ENCODE results near the gene HYCC2. TPM values are rescaled to one million over a fixed set of nuclear protein-coding genes. Genes with fewer than 3 reads are reported as not detected.
"Not testable (repeated sequence)": the region's sequence is repeated elsewhere in the genome, so short reads cannot be mapped to it uniquely, and the experiment has no call there.

Gene HYCC2
- total RNA-seq, 1 donor from 2014 or later: 21.8 TPM

GRCh38 chr2:201057087-201057521 is 14.4 kb downstream of the HYCC2 start:
- Mint-ChIP-seq H3K4me1 (ENCODE audit: low read depth, unreplicated experiment) (peaks cover 14% of the 10 kb centered on the region), H3K27ac (ENCODE audit: unreplicated experiment) (no peak overlapping the region), H3K27me3 (ENCODE audit: low read depth, unreplicated experiment) (no peaks in the 10 kb centered on the region), H3K36me3 (ENCODE audit: low read depth, unreplicated experiment) (peaks cover 18% of the 10 kb centered on the region), H3K4me3 (ENCODE audit: unreplicated experiment) (no peak overlapping the region), H3K9me3 (ENCODE audit: unreplicated experiment) (no peaks in the 10 kb centered on the region)
- Histone ChIP-seq H3K9me3 (ENCODE audit: insufficient read depth, low read depth, low read length) (no peaks in the 10 kb centered on the region), H3K4me1 (ENCODE audit: insufficient read depth, low read length) (no peaks in the 10 kb centered on the region), H3K4me2 (ENCODE audit: low read length) (no peak overlapping the region), H3K4me3 (ENCODE audit: insufficient read depth, low read depth, low read length) (no peak overlapping the region), H3K27me3 (ENCODE audit: insufficient read depth, low read length) (no peaks in the 10 kb centered on the region), H3K9ac (ENCODE audit: low read length) (no peak overlapping the region), H3K79me2 (ENCODE audit: insufficient read depth, low read length) (peaks cover 97% of the 10 kb centered on the region), H3K27ac (ENCODE audit: low read depth, low read length) (no peak overlapping the region), H4K20me1 (ENCODE audit: insufficient read depth, low read length) (peaks cover 75% of the 10 kb centered on the region), H2AFZ (ENCODE audit: low read depth, low read length) (no peak overlapping the region), H3K36me3 (ENCODE audit: insufficient read depth, low read length) (peaks cover 2% of the 10 kb centered on the region)
- FAIRE-seq (no peak), DNase-seq (ENCODE audit: low read depth) (no peak)
- TF ChIP-seq, protein P1, sequence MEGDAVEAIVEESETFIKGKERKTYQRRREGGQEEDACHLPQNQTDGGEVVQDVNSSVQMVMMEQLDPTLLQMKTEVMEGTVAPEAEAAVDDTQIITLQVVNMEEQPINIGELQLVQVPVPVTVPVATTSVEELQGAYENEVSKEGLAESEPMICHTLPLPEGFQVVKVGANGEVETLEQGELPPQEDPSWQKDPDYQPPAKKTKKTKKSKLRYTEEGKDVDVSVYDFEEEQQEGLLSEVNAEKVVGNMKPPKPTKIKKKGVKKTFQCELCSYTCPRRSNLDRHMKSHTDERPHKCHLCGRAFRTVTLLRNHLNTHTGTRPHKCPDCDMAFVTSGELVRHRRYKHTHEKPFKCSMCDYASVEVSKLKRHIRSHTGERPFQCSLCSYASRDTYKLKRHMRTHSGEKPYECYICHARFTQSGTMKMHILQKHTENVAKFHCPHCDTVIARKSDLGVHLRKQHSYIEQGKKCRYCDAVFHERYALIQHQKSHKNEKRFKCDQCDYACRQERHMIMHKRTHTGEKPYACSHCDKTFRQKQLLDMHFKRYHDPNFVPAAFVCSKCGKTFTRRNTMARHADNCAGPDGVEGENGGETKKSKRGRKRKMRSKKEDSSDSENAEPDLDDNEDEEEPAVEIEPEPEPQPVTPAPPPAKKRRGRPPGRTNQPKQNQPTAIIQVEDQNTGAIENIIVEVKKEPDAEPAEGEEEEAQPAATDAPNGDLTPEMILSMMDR (IDR thresholded peaks at IDR 0.05; ENCODE audit: insufficient read depth, low read depth, low read length): no peak
- TF ChIP-seq EZH2 (IDR thresholded peaks at IDR 0.05; ENCODE audit: insufficient read depth, low read length): no peak

- H3K9me3 ChIP-seq (ENCODE audit: insufficient read depth, low read depth, low read length): no peaks in the 10 kb centered on the region
- Mint-ChIP-seq H3K9me3 (ENCODE audit: unreplicated experiment) (no peaks in the 10 kb centered on the region), H3K4me3 (ENCODE audit: unreplicated experiment) (no peak overlapping the region), H3K27ac (ENCODE audit: unreplicated experiment) (no peak overlapping the region), H3K36me3 (ENCODE audit: low read depth, unreplicated experiment) (peaks cover 15% of the 10 kb centered on the region), H3K27me3 (ENCODE audit: low read depth, unreplicated experiment) (no peaks in the 10 kb centered on the region), H3K4me1 (ENCODE audit: low read depth, unreplicated experiment) (no peaks in the 10 kb centered on the region)
- FAIRE-seq (no peak), DNase-seq (ENCODE audit: low read depth) (no peak)
- no peaks in the 10 kb centered on the region for H3K27me3 ChIP-seq (ENCODE audit: insufficient read depth, low read length)
- peaks cover 2% of the 10 kb centered on the region for H3K36me3 ChIP-seq (ENCODE audit: insufficient read depth, low read length)
- H3K4me1 ChIP-seq (ENCODE audit: insufficient read depth, low read length): no peaks in the 10 kb centered on the region
- H3K4me2 ChIP-seq (ENCODE audit: low read length): no peak overlapping the region
- H3K4me3 ChIP-seq (ENCODE audit: insufficient read depth, low read depth, low read length): no peak overlapping the region
- H3K9ac ChIP-seq (ENCODE audit: low read length): no peak overlapping the region
- no peak overlapping the region for H3K27ac ChIP-seq (ENCODE audit: low read depth, low read length)
- peaks cover 91% of the 10 kb centered on the region for H3K79me2 ChIP-seq (ENCODE audit: insufficient read depth, low read length)
- H4K20me1 ChIP-seq (ENCODE audit: insufficient read depth, low read length): peaks cover 42% of the 10 kb centered on the region
- no peak overlapping the region for H2AFZ ChIP-seq (ENCODE audit: low read depth, low read length)
- TF ChIP-seq, protein P1 (IDR thresholded peaks at IDR 0.05; ENCODE audit: insufficient read depth, low read depth, low read length): no peak
- no peak for TF ChIP-seq EZH2 (IDR thresholded peaks at IDR 0.05; ENCODE audit: insufficient read depth, low read length)
Measured at GRCh38 chr2:201049455-201049854, 22.0 kb downstream of the HYCC2 start.

DNA sequence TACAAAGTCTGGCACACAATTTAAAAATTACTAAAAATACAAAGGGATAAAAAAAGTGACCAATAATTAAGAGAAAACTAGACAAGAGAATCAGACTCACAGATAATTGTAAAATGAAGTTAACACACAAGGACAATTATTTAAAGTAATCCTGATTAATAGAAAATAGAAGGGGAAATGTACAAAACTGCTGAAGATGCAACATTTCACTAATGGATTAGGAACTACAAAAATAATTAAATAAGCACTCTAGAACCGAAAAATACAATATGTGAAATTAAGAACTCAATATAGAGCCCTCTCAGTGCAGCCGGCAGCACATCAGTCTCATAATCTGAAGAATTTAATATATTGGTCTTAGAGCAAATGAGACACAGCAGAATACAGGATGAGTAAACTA is 24.6 kb downstream of the HYCC2 start:
- no peak overlapping the region for H3K4me2 ChIP-seq (ENCODE audit: low read length)
- FAIRE-seq (no peak), DNase-seq (ENCODE audit: low read depth) (no peak)
- Mint-ChIP-seq H3K36me3 (ENCODE audit: low read depth, unreplicated experiment) (peaks cover 14% of the 10 kb centered on the region), H3K4me3 (ENCODE audit: unreplicated experiment) (no peak overlapping the region), H3K9me3 (ENCODE audit: unreplicated experiment) (no peaks in the 10 kb centered on the region), H3K4me1 (ENCODE audit: low read depth, unreplicated experiment) (no peaks in the 10 kb centered on the region), H3K27ac (ENCODE audit: unreplicated experiment) (no peak overlapping the region), H3K27me3 (ENCODE audit: low read depth, unreplicated experiment) (no peaks in the 10 kb centered on the region)
- TF ChIP-seq, protein P1 (IDR thresholded peaks at IDR 0.05; ENCODE audit: insufficient read depth, low read depth, low read length): no peak
- TF ChIP-seq EZH2 (IDR thresholded peaks at IDR 0.05; ENCODE audit: insufficient read depth, low read length): no peak
- no peaks in the 10 kb centered on the region for H3K27me3 ChIP-seq (ENCODE audit: insufficient read depth, low read length)
- no peak overlapping the region for H2AFZ ChIP-seq (ENCODE audit: low read depth, low read length)
- peaks cover 22% of the 10 kb centered on the region for H4K20me1 ChIP-seq (ENCODE audit: insufficient read depth, low read length)
- no peak overlapping the region for H3K4me3 ChIP-seq (ENCODE audit: insufficient read depth, low read depth, low read length)
- H3K4me1 ChIP-seq (ENCODE audit: insufficient read depth, low read length): no peaks in the 10 kb centered on the region
- H3K9ac ChIP-seq (ENCODE audit: low read length): no peak overlapping the region
- peaks cover 2% of the 10 kb centered on the region for H3K36me3 ChIP-seq (ENCODE audit: insufficient read depth, low read length)
- peaks cover 75% of the 10 kb centered on the region for H3K79me2 ChIP-seq (ENCODE audit: insufficient read depth, low read length)
- no peak overlapping the region for H3K27ac ChIP-seq (ENCODE audit: low read depth, low read length)
- H3K9me3 ChIP-seq (ENCODE audit: insufficient read depth, low read depth, low read length): no peaks in the 10 kb centered on the region

DNA sequence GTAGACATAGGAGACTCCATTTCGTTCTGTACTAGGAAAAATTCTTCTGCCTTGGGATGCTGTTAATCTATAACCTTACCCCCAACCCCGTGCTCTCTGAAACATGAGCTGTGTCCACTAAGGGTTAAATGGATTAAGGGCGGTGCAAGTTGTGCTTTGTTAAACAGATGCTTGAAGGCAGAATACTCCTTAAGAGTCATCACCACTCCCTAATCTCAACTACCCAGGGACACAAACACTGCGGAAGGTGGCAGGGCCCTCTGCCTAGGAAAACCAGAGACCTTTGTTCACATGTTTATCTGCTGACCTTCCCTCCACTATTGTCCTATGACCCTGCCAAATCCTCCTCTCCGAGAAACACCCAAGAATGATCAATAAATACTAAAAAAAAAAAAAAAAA is 28.4 kb downstream of the HYCC2 start:
- not testable (repeated sequence) for H2AFZ ChIP-seq (ENCODE audit: low read depth, low read length); FAIRE-seq; H3K27ac Mint-ChIP-seq (ENCODE audit: unreplicated experiment); H3K9me3 Mint-ChIP-seq (ENCODE audit: unreplicated experiment); H3K4me3 Mint-ChIP-seq (ENCODE audit: unreplicated experiment); H3K4me1 Mint-ChIP-seq (ENCODE audit: low read depth, unreplicated experiment); H3K27me3 ChIP-seq (ENCODE audit: insufficient read depth, low read length); H3K27me3 Mint-ChIP-seq (ENCODE audit: low read depth, unreplicated experiment); H3K36me3 ChIP-seq (ENCODE audit: insufficient read depth, low read length); DNase-seq (ENCODE audit: low read depth); H3K4me3 ChIP-seq (ENCODE audit: insufficient read depth, low read depth, low read length); H3K4me2 ChIP-seq (ENCODE audit: low read length); H3K27ac ChIP-seq (ENCODE audit: low read depth, low read length); H3K9ac ChIP-seq (ENCODE audit: low read length); H3K4me1 ChIP-seq (ENCODE audit: insufficient read depth, low read length); H3K9me3 ChIP-seq (ENCODE audit: insufficient read depth, low read depth, low read length)
- Histone ChIP-seq H3K79me2 (ENCODE audit: insufficient read depth, low read length) (peaks cover 52% of the 10 kb centered on the region), H4K20me1 (ENCODE audit: insufficient read depth, low read length) (peaks cover 15% of the 10 kb centered on the region)
- peaks cover 24% of the 10 kb centered on the region for H3K36me3 Mint-ChIP-seq (ENCODE audit: low read depth, unreplicated experiment)

Measured in astrocyte (in vitro differentiated cells and primary cell).